Ishikawa (cell line): ENCODE measurements around the gene DAGLA.

ENCODE experiments used
- EP300 ChIP-seq: IDR thresholded peaks from 2 replicates; pipeline ENCODE4 v1.6.1; 2012; ENCODE audit warnings: borderline replicate concordance
- FOXM1 ChIP-seq: IDR thresholded peaks from 2 replicates; pipeline ENCODE4 v1.6.1; 2012; ENCODE audit warnings: low read depth, borderline replicate concordance
- REST ChIP-seq: IDR thresholded peaks from 2 replicates; pipeline ENCODE4 v1.6.1; 2012; ENCODE audit warnings: low read depth, mild to moderate bottlenecking
- TAF1 ChIP-seq: IDR thresholded peaks from 2 replicates; pipeline ENCODE4 v1.6.1; 2012; ENCODE audit warnings: low read depth, mild to moderate bottlenecking

DNA sequence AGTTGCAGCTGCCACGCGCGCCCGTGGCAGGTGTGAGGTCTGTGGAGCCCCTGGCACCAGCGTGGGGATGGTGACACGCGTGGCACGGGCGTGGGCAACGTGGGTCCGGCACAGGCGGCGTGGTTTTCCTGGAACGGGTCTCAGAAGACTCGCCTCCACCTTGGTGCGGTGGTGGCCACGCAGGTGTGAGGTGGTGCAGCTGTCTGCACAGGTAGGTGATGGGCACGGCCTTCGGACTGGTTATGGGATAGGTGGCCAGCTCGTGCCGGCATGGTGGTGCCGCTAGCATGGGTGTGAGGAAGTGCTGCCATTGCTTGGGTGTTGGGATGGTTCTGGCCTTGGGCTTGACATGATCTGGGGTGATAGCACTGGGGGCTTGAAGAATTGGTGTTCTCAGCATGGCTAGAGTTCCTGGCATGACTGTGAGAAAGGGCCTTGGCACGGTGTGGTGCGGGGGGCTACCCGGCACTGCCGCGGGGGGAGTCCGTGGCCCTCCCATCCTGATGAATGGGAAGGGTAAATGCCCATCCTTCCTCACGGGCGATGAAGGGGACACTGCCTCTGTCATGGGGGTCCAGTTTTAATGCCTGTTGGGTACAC lies 531 bp downstream of the DAGLA start:
- TF ChIP-seq REST (no peak), FOXM1 (no peak), EP300 (no peak), TAF1 (no peak)
